Stimulated activated CD4-positive, alpha-beta T cell treated with anti-CD3 and anti-CD28 coated beads, Interleukin-2, amount 100 ng/mL, for 48 hours (primary cell): ENCODE results near the gene ELOVL7.
"Not testable (repeated sequence)": the region's sequence is repeated elsewhere in the genome, so short reads cannot be mapped to it uniquely, and the experiment has no call there.

Experiments used
- DNase-seq, 2 donors: peaks; one replicate each; pipeline ENCODE4 v3.0.0-alpha.2; 2020

The ELOVL7 gene

DNA sequence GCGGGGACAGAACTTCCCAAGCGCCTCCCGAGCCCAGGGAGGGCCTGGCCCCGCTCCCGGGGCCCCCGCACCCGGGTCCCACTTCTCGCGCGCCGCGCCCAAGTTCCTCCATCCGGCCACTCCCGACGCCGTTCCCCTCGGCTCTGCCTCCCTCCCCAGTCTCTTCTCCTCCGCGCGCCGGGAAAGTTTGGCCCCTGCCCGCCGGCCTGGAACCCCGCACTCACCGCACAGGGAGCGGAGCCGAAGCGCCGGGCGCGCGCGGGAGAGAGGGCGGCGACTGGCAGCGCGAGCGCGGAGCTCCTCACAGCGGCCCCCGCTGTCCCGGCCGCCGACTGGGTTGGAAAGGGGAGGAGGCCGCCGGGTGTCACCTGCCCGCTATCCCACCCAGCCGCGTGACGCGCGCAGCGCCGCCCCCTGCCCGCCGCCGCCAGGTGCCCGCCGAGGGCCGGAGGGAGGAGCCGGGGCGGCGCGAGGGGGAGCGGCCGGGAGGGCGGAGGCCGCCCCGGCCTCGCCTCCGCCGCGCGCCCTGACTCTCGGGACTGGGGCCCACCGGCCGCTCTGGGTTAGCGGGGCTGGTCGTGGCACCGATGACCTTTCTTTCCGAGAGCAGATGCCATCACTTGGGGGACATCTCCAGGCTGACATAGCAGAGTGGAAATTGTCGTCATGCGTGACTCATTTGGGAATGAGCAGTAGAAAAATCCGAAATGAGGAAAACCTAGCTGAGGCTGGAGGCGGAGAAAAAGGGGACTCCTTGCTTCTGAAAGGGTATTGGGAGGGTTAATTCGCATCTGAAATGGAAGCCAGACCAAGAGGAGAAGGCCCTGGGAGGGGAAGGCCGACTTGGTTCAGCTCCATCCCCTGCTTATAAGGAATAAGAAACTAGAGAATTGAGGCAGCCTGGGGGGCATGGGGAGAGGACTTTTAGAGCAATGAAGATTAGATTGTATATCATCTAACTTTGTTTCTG, at the start of gene ELOVL7:
Gene ELOVL7, minus strand, starts transcription at position 334 of the 970 bp plus-strand sequence. CDS start 56,872 bp downstream, outside the sequence.
- peak; percentile 23 to 43 for DNase-seq

DNA sequence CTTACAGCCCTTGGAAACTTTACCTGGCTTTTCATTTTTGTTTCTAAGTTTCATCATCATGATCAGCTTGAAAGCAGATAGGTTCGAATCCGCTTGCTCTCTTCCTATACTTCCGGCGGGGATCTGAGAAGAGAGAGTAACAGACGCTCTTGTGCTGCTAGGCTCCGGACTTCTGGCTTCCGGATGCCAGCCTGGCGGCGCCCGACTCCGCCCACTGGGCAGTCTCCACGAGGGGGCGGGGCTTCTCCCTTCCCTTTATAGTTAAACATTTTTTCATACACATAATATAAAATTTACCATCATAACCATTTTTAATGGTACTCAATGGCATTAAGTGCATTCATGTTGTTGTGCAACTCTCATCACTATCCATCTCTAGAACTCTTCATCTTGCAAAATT, 49.5 kb upstream of the ELOVL7 start:
- DNase-seq: no peak

DNA sequence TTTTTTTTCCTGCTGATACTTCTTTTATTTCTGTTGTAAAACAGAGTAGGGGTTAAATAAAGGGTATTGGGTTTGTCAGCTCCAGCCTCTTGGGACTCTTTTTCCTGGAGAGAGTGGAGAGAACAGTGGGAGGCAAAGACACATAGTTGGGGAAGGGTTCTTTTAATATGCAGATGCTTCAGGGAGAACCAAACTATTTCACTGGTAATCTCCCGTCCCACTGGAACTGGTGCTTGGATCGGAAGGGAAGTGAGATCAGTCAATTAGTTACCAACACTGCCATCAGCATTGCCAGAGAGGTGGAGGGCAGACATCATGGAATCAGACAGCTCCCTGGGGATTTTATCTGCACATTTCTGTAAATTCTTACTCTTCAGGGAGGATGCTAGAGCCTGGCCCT, 47.6 kb upstream of the ELOVL7 start:
- DNase-seq: no peak

GRCh38 chr5:60888359-60889061, 44.4 kb upstream of the ELOVL7 start:
- no peak for DNase-seq

GRCh38 chr5:60887746-60888145, 43.7 kb upstream of the ELOVL7 start:
- DNase-seq: no peak

DNA sequence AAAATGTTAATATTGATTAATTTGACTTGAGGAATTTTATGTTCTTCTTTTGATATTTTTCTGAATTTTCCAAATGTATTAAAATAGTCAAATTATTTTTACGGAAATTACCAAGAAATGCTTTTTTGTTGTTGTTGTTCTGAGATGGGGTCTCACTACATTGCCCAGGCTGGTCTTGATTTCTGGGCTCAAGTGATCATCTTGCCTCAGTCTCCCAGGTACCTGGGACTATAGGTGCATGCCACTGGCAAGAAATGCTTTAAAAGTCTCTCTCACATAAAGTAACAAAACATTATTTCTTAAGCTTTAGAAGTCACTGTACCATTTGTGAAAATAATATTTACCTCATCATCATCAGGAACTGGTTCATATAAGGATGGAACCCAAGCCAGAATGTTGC, 43.0 kb upstream of the ELOVL7 start:
- no peak for DNase-seq

DNA sequence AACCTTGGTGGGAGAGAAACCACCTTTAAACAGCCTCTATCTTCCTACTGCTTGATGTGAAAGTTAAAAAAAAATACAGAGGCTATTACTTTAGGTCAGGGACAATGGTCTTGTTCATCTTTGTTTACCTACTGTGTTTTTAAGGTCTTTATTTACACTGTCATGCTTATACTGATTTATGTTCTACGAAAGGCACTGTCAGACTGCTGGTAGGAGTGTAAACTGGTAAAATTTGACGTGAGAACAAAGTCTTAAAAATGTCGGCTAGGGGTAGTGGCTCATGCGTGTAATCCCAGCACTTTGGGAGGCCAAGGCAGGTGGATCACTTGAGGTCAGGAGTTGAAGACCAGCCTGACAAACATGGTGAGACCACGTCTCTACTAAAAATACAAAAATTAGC, 42.1 kb upstream of the ELOVL7 start:
- no peak for DNase-seq

DNA sequence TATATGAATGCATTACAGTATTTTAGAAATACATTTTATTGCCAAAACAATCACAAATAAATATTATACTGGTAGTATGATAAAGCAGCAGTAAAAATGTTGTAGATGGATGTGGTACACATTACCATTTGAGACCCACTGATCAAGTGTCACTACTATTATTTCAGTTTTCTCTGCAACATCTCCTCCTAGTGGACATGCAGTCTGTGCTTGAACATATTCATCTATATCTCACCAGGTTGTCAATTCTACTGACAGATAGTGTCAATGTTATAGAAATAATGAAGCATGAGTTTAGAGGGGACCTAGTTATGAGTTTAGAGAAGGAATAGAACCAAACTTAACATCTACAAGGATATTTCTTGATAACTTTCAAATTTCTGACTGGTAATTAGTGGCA, 39.2 kb upstream of the ELOVL7 start:
- DNase-seq: no peak

- no peak for DNase-seq
Measured at GRCh38 chr5:60872892-60873291, 28.8 kb upstream of the ELOVL7 start.

DNA sequence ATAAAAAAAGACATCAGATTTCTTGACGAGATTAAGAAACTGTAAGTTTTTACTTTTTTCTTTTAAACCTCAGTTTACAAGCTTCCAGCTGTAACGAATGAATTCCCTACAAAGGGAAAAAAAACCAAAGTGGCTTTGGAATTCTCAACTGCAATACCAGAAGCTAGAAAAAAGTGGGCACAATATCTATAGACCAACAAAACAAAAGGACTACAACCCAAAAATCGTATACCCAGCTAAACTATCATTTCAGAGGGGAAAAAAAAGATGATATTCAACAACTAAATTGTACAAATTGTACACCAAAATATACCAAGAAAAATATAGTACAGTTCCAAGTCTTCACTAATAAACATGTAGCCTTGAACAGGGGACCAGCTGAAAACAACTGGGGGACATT, 26.8 kb upstream of the ELOVL7 start:
- DNase-seq: no peak

DNA sequence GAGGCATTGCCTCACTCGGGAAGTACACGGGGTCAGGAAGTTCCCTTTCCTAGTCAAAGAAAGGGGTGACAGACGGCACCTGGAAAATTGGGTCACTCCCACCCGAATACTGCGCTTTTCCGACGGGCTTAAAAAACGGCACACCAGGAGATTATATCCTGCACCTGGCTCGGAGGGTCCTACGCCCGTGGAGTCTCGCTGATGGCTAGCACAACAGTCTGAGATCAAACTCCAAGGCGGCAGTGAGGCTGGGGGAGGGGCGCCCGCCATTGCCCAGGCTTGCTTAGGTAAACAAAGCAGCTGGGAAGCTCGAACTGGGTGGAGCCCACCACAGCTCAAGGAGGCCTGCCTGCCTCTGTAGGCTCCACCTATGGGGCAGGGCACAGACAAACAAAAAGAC, 16.5 kb upstream of the ELOVL7 start:
- DNase-seq: not testable (repeated sequence)

GRCh38 chr5:60856066-60856465, 12.0 kb upstream of the ELOVL7 start:
- no peak for DNase-seq

- DNase-seq: no peak
Measured at GRCh38 chr5:60852940-60853339, 8.9 kb upstream of the ELOVL7 start.

- no peak for DNase-seq
Measured at GRCh38 chr5:60852317-60852716, 8.2 kb upstream of the ELOVL7 start.

- DNase-seq: no peak
Measured at GRCh38 chr5:60851626-60852025, 7.6 kb upstream of the ELOVL7 start.

DNA sequence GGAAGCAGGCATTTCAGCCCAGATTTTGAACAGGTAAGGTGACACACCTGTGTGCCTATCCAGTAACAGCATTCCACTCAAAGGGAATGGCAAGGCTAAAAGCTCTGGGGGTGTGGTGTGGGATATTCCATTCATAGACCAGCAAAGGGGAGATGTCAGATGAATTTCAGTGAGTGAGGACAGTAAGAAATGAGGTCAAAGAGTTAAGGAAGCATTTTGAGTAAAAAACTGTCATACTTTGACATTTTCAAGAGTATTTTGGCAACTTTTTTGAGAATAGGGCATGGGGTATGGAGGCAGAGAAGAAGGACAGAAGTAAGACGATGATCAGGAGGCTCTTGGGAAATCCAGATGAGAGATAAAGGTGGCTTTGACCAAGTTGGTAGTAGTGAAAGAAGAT, 2.2 kb upstream of the ELOVL7 start:
- no peak for DNase-seq

DNA sequence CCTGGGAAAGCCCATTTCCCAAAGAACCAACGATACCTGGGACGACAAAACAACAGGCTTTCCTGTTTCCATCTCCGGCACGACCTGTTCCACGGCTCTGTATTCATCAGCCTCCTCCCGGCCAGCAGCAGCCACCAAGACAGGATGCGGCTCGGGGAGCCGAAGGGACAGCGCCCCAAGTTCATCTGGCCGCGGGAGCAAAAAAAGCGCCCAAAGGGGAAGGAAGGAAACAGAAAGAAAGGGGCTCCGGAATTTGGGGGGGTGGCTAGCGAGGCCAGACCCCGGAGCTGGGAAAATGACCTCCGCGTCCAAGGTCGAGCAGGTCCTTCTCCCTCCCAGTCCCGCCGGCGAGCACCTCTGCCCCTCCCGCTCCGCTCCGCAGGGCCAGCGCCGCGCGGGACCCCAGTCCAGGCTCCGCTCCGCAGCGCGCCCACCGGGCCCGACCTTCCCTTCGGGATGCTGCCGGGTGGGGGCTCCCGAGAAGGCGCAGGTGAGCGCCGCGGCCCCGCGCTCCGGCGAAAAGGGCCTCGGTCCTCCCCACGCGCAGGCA, 608 bp downstream of the ELOVL7 start:
- no peak for DNase-seq

DNA sequence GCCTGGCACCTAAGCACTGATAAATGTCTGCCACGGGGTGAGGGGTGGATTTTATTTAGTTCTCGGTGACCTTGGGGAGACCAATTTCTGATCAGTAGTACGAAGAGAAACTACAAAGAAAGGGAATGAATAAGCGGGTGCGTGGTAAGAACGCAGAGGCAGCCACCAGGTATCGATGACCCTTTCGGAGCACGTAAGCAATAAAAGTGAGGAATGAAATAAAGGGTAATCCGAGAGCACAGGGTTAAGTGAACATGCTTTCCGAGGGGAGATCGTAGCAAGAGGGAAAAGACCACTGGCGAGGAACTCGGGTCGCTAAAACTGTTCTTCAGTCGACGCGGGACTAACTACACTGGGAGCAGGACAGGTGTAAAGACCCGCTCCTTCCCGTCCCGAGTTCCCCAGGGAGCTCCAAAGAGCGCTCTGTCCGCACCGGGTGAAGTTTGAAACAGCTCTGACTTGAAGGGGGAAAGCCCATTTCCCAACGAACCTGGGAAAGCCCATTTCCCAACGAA, 1.1 kb downstream of the ELOVL7 start:
- no peak for DNase-seq

GRCh38 chr5:60841361-60841760, 2.7 kb downstream of the ELOVL7 start:
- DNase-seq: no peak

GRCh38 chr5:60836131-60836530, 7.9 kb downstream of the ELOVL7 start:
- no peak for DNase-seq

DNA sequence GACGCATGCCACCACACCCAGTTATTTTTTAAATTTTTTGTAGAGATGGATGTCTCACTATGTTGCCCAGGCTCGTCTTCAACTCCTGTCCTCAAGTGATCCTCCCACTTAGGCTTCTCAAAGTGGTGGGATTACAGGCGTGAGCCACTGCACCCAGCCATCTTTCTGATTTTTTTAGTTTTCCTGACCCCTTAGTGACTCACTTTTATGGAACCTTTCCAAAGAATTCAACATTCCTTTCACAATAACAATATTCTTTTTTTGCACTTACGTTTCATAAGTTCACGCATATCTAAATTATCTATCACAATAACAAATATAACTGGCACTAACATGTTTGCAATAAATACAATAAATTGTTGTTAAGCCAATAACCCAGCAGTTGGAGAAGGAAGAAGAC, 8.5 kb downstream of the ELOVL7 start:
- no peak for DNase-seq

GRCh38 chr5:60833520-60833919, 10.5 kb downstream of the ELOVL7 start:
- no peak for DNase-seq

DNA sequence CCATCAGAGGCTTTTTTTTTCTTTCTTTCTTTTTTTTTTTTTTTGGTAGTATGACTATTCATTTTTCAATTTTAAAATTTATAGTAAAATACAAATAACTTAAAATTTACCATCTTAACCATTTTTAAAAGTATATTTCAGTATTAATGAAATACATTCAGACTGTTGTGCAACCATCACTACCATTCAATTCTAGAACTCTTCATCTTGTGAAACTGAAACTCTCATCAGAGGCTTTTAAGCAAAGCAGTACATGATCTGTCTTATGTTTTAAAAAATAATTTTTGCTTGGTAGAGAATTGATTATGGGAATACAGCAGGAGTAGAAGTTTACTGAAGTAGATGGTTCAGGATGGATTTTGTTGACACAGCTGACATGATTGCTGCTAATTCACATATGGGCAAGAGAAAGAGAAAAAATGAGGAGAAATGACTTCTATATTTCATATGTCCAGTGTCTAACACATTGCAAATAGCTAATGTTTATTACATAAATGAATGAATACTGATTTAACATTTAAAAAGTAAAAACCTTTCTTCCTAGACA, 13.4 kb downstream of the ELOVL7 start:
- DNase-seq: no peak
